GM18861 (cell line): ENCODE measurements around the gene GRHL3.

Experiments used
- ATAC-seq: cut with Tn5 transposase; IDR thresholded peaks from one replicate; pipeline ENCODE4 v1.9.1; 2021; ENCODE audit not compliant: unreplicated experiment

The GRHL3 gene

DNA sequence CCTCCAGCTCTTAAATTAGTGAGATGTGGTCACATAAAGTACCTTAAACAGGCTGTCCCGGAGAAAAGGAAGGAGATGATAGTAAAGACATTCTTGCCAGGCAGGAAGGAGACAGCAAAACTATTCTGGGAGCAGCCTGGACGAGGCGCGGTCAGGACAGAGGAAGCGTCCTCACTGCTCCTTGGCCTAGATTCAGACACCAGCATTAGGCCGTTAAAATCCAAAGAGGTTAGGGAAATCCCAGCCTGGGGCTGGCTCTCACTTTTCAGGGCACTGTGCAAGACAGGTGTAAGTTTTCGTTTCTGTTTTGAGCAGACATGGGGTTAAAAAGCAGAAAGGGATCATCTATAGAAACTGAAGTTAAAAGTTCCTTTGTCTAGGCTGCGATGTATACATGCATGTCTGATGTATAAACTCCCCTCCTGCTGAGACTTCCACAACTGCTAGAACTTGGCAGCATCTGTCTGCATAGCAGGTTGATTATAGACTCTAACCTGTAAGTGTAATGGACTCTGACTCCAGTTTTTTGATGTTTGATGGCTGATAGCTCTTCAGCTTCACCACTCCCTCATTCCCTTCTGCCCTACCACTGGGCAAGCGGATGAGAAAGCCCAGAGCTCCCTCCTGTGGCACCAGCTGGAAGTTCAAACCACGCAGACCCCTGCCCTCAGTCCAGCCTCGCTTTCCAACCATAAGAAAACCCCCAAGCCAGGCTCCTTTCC is 72.9 kb downstream of the GRHL3 start:
- peak; percentile 66 for ATAC-seq

DNA sequence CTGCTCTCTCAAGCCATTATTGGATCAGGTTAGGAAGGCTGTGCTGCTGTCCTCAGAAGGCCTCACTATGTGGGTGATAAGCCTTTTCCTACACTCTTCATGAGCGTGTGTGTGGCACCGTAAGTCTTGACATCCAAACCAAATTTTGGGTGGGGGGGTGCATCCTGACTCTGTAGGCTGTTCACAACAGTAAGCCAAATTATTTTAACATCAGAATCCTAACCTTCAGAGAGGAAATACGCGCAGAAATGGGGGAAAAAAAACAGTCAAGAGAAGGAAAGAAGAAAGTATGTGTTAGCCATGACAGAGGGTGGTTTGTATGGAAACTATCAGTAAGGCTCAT is 73.4 kb downstream of the GRHL3 start:
- ATAC-seq, result no peak

DNA sequence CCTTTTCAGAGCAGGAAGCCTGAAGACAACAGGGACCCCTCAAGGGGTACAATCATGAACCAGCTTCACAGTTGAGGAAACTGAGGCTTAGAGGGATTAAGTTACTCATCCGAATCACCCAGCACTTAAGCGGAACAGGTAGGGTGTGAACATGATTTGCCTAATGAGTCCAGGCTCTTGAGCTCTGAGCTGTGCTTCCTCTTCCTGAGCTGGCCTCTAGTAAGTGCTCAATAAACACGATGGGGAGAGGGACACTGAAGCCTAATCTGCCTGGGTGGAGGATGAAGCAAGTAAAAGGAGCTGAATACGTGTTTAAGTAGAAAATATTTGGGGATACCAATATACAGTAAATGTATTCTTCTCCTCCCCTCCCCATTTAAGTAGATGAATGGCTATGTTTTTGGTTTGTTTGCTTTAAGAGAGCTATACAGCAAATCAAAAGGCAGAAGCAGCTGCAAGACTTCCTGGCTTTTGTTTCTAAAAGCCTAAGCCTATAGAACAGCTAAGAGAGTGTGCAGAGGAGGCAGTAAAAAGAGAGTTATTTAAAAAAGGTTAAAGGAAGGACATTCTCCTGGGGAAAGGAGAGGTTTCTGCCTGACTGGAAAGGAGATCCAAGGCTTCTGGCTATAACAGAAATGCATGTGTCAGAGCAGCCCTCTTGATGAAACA is 74.0 kb downstream of the GRHL3 start:
- no peak for ATAC-seq

DNA sequence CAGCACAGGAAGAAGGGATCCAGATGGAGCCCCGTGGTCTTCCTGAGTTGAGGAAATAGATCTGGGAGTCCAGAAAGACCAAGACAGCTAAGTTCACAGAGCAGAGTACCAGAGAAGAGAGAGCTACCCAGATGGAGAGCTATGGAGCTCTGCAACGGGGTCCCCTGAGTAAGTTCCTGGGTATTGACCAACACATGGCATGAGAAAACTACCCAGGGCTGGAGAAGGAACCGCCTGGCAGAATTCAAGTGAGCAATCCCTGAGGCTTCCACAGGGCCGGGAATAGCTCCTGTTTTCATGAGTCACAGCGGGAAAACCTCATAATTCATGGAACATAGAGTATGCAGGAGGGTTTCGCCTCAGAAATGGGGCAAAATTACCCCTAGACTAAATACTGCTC is 74.7 kb downstream of the GRHL3 start:
- ATAC-seq, result no peak

DNA sequence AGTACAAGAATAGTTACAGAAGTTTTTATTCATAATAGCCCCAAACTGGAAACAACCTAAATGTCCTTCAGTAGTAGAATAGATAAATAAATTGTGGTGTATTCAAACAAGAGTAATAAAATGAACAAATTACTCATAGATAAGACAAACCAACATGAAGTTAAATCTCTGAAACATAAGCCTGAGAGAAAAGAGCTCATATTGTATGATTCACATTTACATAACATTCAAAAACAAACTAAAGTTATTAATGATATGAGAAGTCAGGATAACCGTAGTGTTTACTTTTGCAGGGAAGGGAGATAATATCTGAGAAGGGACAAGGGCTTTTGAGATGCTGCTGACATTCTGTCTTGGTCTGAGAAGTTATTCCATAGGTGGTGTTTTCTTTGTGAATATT is 80.9 kb downstream of the GRHL3 start:
- ATAC-seq, result no peak

DNA sequence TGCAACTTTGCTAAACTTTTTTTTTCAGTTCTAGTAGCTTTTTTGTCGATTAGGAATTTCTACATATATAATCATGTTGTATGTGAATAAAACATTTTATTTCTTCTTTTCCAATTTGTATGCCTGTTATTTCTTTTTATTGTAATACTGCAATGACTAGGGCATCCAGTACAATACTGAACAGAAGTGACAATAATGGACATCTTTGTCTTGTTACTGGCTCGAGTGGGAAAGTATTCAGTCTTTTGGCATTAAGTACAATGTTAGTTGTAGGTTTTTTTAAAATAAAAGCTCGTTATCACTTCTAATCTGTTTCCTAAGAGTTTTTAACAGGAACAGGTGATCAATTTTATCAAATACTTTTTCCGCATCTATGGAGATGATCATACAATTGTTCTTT is 84.6 kb downstream of the GRHL3 start:
- ATAC-seq, result no peak
